ENCODE measurements around the gene TBX5. TPM values are rescaled to one million over a fixed set of nuclear protein-coding genes. Genes with fewer than 3 reads are reported as not detected.

Gene TBX5
- total and polyA plus RNA-seq, 2 donors (not counting 1 experiment from before 2014, with no cell fraction given), result not detected

GRCh38 chr12:114404083-114404925 is 1.6 kb downstream of the TBX5 start:
- no peak overlapping the region for H3K4me2 ChIP-seq (replicated peaks; ENCODE audit: low read depth, low read length, poor library complexity, severe bottlenecking)
- intact Hi-C loops (cut with micrococcal nuclease), result no loop called here
- Mint-ChIP-seq H3K9me3 (ENCODE audit: insufficient read depth) (no peaks in the 10 kb centered on the region), H3K27ac (no peak overlapping the region), H3K27me3 (peaks cover 79% of the 10 kb centered on the region), H3K4me3 (no peak overlapping the region), H3K4me1 (peaks cover 4% of the 10 kb centered on the region)
- H2AFZ ChIP-seq (ENCODE audit: insufficient read depth, low read depth, low read length, poor library complexity, severe bottlenecking), result no peak overlapping the region
- H3K4me1 ChIP-seq (ENCODE audit: control insufficient read depth in 2 of 2, insufficient read depth in 2 of 2, low read length in 2 of 2), result peaks cover 0 to 6% of the 10 kb centered on the region in 2 donors
- WGBS (ENCODE audit: insufficient coverage), result 10% methylated on average over 18 of the region's 29 CpGs
- CTCF ChIA-PET, result no interaction called here
- H3K4me3 ChIP-seq (ENCODE audit: control extremely low read depth in 1 of 5, extremely low read depth in 1 of 5, insufficient read depth in 1 of 5, low read depth in 2 of 5, low read length in 4 of 5), result no peak overlapping the region
- ATAC-seq (ENCODE audit: low read depth), result no peak
- H3K9ac ChIP-seq (ENCODE audit: low read length), result no peak overlapping the region
- no peak for TF ChIP-seq CTCF (IDR thresholded peaks at IDR 0.05)
- TF ChIP-seq EZH2 (IDR thresholded peaks at IDR 0.05; ENCODE audit: borderline replicate concordance, insufficient read depth, low read depth, low read length, poor library complexity, severe bottlenecking), result no peak
- no peaks in the 10 kb centered on the region for H3K36me3 ChIP-seq (replicated peaks in 1 of 2; ENCODE audit: control extremely low read depth in 1 of 2, control insufficient read depth in 1 of 2, extremely low read depth in 1 of 2, insufficient read depth in 2 of 2, low read length in 1 of 2)
- peaks cover 0 to 69% (median 46%) of the 10 kb centered on the region in 4 experiments for H3K27me3 ChIP-seq (replicated peaks in 1 of 4; ENCODE audit: control extremely low read depth in 1 of 4, control insufficient read depth in 3 of 4, insufficient read depth in 4 of 4, low read length in 3 of 4)
- no peak overlapping the region for H3K27ac ChIP-seq (ENCODE audit: low read length in 2 of 2)
- POLR2A ChIA-PET, result no interaction called here
- no peaks in the 10 kb centered on the region for H3K79me2 ChIP-seq (ENCODE audit: control insufficient read depth, insufficient read depth, low read length)
- no peak for DNase-seq
- H3K9me3 ChIP-seq (ENCODE audit: control extremely low read depth in 1 of 3, control insufficient read depth in 2 of 3, insufficient read depth in 1 of 3, low read length in 2 of 3), result peaks cover 0 to 30% (median 0%) of the 10 kb centered on the region in 3 donors
- no peaks in the 10 kb centered on the region for H4K20me1 ChIP-seq (ENCODE audit: control insufficient read depth, insufficient read depth, low read length, poor library complexity, severe bottlenecking)

GRCh38 chr12:114403690-114404066 is 2.3 kb downstream of the TBX5 start:
- DNase-seq (no peak), ATAC-seq (ENCODE audit: low read depth) (no peak)
- Mint-ChIP-seq H3K27ac (no peak overlapping the region), H3K9me3 (ENCODE audit: insufficient read depth) (no peaks in the 10 kb centered on the region), H3K4me1 (peaks cover 3% of the 10 kb centered on the region), H3K27me3 (peaks cover 82% of the 10 kb centered on the region), H3K4me3 (no peak overlapping the region)
- Histone ChIP-seq H3K9me3 (ENCODE audit: control extremely low read depth in 1 of 3, control insufficient read depth in 2 of 3, insufficient read depth in 1 of 3, low read length in 2 of 3) (peaks cover 0 to 24% (median 0%) of the 10 kb centered on the region in 3 donors), H3K36me3 (replicated peaks in 1 of 2; ENCODE audit: control extremely low read depth in 1 of 2, control insufficient read depth in 1 of 2, extremely low read depth in 1 of 2, insufficient read depth in 2 of 2, low read length in 1 of 2) (no peaks in the 10 kb centered on the region), H3K4me2 (replicated peaks; ENCODE audit: low read depth, low read length, poor library complexity, severe bottlenecking) (no peak overlapping the region), H4K20me1 (ENCODE audit: control insufficient read depth, insufficient read depth, low read length, poor library complexity, severe bottlenecking) (no peaks in the 10 kb centered on the region), H3K4me1 (ENCODE audit: control insufficient read depth in 2 of 2, insufficient read depth in 2 of 2, low read length in 2 of 2) (peaks cover 0 to under 1% of the 10 kb centered on the region in 2 donors), H3K4me3 (ENCODE audit: control extremely low read depth in 1 of 5, extremely low read depth in 1 of 5, insufficient read depth in 1 of 5, low read depth in 2 of 5, low read length in 4 of 5) (no peak overlapping the region), H3K27me3 (replicated peaks in 1 of 4; ENCODE audit: control extremely low read depth in 1 of 4, control insufficient read depth in 3 of 4, insufficient read depth in 4 of 4, low read length in 3 of 4) (peaks cover 0 to 67% (median 48%) of the 10 kb centered on the region in 4 experiments), H2AFZ (ENCODE audit: insufficient read depth, low read depth, low read length, poor library complexity, severe bottlenecking) (no peak overlapping the region), H3K9ac (ENCODE audit: low read length) (no peak overlapping the region), H3K79me2 (ENCODE audit: control insufficient read depth, insufficient read depth, low read length) (no peaks in the 10 kb centered on the region), H3K27ac (ENCODE audit: low read length in 2 of 2) (no peak overlapping the region)
- ChIA-PET CTCF (no interaction called here), POLR2A (no interaction called here)
- intact Hi-C loops (cut with micrococcal nuclease), result no loop called here
- WGBS (ENCODE audit: insufficient coverage), result 11% methylated on average over 21 of the region's 24 CpGs
- TF ChIP-seq EZH2 (IDR thresholded peaks at IDR 0.05; ENCODE audit: borderline replicate concordance, insufficient read depth, low read depth, low read length, poor library complexity, severe bottlenecking) (no peak), CTCF (IDR thresholded peaks at IDR 0.05) (no peak)

Data from B cell (primary cell).